SK-N-SH treated with all-trans-retinoic acid at 6 μM for 48 hours (cell line): ENCODE results near the gene RASA2.

Experiments
- ARNTL ChIP-seq: fragments of 450-650 bp; formaldehyde crosslinking; IDR thresholded peaks from 2 replicates; pipeline ENCODE4 v1.5.0; 2020; ENCODE audit warnings: low read depth, mild to moderate bottlenecking, moderate library complexity, borderline replicate concordance
- PATZ1 ChIP-seq: fragments of 250-450 bp; sonication (Bioruptor Pico); IDR thresholded peaks from 2 replicates; pipeline ENCODE4 v1.8.0; 2020; ENCODE audit warnings: mild to moderate bottlenecking, moderate library complexity, borderline replicate concordance
- TCF4 ChIP-seq: fragments of 250-450 bp; sonication (Bioruptor Pico); IDR thresholded peaks from 2 replicates; pipeline ENCODE4 v1.8.0; 2021; ENCODE audit warnings: mild to moderate bottlenecking, moderate library complexity, borderline replicate concordance
- ZNF565 ChIP-seq: fragments of 450-650 bp; formaldehyde crosslinking; conservative IDR thresholded peaks from 2 replicates; pipeline ENCODE4 v1.5.0; 2020; ENCODE audit warnings: low read depth, mild to moderate bottlenecking, moderate library complexity

GRCh38 chr3:141526709-141527108 is 39.9 kb downstream of the RASA2 start:
- TF ChIP-seq TCF4, result no peak
- TF ChIP-seq ZNF565 (CRISPR knock-in tag), result no peak
- no peak for TF ChIP-seq PATZ1
- no peak for TF ChIP-seq ARNTL (CRISPR knock-in tag)
